HG03103 (cell line): ENCODE data around the gene TNIK.

Experiments used
- ATAC-seq: cut with Tn5 transposase; IDR thresholded peaks from one replicate; pipeline ENCODE4 v1.9.1; 2021; ENCODE audit warnings: low read depth; ENCODE audit not compliant: unreplicated experiment

The TNIK gene

DNA sequence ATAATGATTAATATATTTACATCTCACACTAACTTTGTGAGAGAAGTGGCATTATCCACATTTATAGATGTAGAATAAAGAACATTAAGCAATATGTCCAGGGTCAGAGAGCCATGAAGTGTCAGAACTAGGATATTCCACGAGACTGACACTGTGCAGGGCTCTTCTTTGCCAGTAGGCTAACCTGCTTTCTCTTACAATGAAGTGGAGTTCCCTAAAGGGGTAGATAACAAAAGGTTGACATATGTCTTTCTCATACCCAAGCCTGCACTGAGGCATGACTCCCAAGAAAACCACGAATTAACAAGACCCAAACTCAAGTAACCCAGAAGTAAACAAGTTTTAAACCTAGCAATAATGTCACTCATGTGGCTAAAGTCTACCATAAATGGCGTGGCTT lies 242.1 kb downstream of the TNIK start:
- ATAC-seq, result no peak

DNA sequence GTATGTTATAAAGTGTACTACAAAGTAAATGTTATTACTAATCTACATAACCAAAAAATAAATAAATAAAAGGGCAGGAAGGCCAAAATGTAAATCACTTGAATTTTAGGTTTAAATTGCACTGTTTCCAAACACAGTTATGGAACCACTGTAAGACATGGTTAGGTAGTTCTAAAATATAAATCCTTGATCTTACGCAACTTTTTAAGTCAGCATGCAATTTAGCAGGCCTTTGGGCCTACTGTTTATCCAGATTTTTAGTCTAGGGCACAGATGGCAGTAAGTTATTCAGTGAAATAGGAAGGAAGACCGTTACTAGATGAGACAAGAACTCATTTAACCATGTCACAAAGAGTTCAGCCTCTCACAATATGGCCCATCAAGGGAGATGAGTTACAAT lies 246.3 kb downstream of the TNIK start:
- ATAC-seq, result no peak

DNA sequence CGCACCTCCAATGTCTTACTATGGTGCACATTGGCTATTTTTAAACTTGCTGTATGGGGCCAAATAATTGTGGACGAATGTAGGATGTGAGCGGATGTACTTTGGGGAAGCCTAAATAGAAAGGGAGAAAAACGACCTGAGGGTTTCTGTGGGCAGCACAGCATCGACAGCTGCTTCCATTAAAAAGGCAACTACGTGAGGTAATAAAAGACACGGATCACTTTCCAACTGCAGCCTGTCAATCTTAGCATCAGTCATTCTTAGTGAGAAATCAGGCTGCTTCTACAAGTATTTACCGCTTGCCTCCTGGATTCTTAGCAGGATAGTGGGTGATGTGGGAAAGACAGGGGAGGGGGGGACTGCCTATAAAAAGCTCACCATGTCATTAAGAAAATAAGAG lies 247.0 kb downstream of the TNIK start:
- ATAC-seq, result no peak

DNA sequence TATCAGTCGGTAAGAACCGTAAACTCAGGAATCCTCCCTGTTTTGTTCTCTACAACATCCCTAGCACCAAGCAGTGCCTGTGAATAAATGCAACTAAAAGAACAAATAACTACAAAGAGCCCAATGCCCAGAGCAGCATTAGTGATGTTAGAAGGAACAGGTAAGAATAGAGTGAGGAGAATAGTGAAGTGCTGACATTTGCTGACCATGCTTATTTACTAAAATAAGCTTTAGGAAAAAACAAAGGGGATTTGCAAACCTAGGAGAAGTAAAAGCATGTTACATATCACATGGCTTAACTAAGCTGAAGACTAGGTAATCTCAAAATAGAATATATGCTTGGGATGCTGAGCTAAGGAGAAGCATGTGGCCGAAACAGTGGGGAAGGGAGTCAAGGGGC lies 247.6 kb downstream of the TNIK start:
- ATAC-seq, result no peak

DNA sequence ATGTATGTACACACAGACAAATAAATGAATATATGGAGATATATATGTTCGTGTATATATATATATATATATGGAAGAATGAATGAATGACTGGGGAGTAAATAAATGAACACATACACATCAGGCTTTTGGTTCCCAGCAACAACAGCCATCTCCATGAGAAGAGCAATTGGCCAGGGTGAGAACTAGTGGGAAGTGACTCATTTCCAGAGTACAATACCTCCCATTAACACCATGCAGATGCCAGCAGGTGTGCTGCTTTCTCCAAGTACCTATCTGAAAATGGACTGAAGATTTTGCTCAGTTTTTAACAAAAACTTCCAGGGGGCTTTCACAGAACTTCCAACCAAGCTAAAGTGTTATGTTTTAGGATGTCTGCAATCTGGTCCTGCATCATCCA lies 253.9 kb downstream of the TNIK start:
- no peak for ATAC-seq

DNA sequence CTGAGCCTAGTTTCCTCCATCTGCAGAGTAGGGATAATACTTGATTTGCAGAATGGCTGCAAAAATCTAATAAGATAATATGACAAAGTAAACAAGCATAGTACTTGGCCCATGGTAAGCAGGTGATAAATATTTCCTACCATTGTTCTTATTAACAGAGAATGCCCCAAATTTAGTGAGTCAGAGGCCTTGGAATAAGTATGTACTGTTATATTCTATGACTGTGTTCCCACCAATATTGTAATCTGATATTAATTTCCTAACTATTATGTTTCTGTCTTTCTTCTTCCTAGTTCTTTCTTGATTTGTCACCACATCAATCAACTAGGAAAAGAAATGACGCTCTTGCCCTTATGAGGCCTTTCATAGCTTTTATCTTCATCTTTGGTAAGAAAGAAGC lies 255.3 kb downstream of the TNIK start:
- ATAC-seq, result no peak

DNA sequence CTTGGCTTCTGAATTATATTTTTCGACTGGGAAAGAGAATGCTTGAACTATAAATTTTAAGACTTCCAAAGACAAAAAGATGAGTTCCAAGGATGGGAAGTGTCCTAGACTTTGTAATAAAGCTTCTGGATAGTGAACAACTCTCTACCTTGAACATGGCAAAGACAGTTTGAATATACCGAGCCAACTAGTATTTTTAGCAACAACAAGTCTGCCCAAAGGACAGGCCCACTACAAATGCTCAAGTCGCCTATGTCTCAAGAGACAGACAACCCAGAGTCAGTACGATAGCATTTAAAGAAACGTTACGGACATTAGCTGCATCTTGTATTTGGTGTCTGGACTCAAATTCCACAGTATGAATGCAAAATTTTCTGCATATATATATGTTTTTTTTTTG lies 258.4 kb downstream of the TNIK start:
- ATAC-seq, result no peak

DNA sequence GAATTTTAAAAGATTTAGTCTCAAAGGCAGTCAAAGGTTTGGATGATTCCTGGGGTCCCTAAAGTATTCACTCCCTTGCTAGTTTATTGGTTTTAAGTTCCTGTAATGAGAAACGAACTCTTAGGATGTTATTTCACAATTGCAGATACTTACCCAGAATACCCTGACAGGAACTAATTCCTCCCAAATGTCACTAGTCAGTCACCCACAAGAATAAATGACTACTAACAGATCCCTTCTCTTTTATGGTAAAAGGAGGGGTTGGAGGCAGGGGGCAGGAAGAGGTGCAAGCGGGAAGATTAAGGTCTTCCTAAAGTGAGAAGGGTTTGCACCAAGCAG lies 259.5 kb downstream of the TNIK start:
- no peak for ATAC-seq

DNA sequence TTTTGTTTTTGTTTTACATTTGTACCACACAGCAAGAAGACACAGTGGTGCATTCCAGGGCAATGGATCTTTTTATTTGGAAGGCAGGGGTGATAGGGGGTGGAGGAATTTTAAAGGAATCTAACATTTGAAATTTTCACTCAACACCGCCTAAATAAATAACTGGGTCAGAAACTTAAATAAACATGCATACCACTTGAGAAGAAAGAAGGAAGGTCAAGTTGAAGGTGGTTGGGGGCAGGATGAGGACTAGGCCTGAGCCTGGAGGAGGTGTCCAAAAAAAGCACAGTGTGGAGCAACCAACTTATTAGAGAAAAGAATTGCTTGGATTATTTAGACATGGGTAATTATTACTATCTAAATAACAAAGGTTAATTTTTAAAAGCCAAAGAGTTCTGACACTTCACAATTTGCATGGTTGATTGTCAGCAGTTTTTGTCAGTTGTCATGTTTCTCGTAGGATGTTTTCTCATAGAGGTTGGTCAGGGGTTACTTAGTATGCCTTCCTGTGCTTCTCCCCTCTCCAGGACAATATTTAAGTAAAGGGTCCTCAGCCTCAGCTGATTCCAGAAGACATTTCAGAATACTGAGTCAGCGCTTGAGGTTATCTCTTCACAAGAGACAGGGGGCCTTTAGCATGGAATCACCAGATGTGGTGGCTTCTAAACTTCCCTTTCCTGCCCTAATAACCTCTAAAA lies 260.0 kb downstream of the TNIK start:
- ATAC-seq, result no peak

DNA sequence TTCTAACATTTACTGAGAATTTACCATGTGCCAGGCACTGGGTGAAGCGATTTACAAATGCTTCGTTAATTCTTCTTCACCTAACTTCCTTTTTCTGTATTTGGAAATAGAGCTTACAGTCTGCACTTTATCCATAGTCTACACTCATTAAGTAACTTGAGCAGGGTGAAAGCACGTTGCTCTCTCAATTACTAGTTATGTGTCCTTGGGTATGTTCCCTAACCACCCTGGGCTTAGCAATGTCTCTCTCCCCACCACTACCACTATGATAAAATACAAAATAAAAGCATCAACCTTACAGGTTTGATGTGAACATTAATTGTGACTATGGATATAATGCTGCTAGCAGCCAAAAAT lies 260.8 kb downstream of the TNIK start:
- ATAC-seq, result no peak

DNA sequence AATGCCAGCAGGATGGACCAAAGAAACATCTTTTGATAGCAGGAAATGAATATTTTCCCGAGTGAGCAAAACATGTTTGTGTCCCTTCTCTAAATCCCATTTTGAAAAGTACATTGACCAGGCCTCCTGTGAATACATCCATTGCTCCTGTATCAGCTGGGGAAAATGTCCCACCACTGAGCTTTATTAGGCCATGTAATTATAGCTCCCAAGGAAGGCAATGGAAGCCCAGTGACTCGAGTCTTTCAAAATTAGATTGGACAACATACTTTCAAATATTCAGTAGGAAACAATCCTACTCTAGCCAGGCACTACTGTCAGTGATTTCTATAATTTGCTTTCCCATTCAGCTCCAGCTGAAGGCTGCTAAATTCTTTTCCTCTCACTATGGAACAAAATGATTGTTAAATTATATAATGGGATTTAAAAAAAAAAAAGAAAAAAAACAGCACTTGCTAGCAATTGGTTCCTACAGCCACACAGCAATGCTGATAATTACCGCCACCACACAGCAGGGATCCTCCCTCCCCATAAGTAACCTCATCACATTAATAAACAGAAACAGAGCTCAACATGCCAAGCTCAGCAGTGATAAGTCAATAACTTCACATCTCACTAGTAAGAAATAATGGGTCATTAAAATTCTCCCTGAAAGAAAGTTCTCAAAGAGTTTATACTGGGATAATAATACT lies 261.3 kb downstream of the TNIK start:
- no peak for ATAC-seq

DNA sequence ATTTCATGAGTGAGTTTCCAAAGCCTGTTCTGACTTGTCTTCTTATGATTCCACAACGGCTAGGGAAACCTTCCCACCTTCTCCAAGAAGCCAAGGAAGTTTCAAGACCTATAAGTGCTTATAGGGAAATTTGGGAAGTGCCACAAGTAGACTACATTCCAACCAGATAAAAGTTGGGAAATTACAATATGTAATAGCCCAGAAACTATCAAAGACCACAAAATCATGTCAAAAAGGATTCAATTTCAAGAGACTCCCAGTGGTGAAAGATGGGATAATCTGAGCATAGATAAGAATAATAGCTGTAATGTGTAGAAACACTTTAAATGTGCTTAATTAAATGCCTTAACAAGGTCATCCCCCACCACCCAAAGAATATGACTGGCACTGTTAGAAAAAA lies 264.5 kb downstream of the TNIK start:
- ATAC-seq, result no peak

DNA sequence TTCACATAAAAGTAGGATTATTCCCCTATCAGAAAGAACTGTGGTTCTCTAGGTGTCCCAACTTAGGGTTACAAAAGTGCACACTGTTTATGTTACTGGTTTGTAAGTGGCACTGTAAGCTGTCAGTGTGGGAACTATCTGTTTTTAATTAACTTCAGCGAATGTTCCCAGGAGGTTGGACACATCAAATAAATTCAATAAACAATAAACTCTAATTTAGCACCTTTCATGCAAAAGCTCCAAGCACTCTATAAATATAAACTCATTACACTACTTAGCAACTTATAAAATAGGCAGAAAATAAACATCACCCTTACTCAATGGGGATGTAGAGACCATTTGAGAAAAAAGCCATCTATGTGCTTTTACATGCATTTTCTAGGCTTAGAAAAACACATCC lies 265.2 kb downstream of the TNIK start:
- ATAC-seq, result no peak

DNA sequence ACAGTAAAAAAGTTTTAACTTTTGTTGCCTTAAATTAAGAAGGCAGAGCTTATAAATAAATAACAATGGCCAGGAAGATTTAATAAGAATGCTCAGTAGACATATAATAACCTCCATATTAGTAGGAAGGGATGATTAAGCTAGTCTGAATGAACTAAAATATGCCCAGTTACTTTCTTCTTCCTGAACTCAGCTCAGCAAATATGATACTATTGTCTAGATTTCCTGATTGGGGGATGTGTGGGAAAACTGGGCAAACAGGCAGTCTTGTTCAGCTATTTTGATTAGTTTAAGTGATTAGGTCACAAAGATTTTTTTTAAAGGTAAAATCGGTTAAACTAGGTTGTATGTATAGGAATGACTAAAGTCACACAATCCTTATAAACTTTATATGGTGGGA lies 266.5 kb downstream of the TNIK start:
- ATAC-seq, result no peak

DNA sequence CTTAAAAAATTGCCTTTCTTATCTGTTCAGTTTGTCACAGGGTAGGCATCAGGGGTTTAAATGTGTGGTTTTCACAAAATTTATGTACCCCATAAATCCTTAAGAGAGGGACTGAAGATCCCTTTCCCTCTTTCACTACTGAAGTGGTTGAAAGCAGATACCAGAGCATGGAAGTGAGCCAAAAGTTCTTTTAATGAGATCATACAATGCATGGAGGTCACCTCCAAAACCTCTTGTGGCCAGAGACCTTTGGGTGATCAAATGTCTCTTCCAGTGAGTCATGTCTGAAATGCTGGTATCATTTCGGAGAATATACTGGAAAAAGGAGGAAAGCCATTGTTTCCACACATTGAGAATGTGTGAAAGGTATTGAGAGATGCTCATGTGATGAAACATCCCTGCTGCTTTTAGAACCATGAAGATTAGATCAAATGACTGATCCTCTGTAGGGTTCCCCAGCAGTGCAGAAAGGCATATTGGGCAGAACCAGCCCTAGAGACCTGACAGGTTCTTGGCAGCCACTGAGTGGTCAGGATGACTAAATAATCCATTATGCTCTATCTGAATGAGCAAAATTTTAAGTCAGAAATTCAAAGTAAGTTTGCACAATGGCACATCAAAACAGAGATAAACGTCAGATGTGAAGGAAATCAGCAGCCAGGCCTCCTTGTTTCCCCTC lies 267.9 kb downstream of the TNIK start:
- no peak for ATAC-seq

DNA sequence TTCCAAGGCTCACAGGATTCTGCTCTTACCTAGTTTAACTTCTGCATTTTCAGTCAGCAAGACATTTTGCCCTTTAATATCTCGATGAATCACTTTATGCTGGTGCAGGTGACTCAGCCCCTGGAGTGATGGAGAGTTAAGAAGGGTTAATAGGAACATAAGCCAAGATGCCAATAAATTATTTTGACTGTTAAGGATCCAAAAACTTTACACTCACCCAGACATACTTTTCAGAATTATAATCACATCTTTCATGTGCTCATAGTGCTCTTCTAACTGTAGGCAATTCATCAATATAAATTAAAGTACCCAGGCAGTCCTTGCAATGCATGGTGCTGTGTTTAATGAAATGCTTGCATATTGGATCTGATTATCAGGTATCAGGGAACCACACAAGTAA lies 269.5 kb downstream of the TNIK start:
- no peak for ATAC-seq

DNA sequence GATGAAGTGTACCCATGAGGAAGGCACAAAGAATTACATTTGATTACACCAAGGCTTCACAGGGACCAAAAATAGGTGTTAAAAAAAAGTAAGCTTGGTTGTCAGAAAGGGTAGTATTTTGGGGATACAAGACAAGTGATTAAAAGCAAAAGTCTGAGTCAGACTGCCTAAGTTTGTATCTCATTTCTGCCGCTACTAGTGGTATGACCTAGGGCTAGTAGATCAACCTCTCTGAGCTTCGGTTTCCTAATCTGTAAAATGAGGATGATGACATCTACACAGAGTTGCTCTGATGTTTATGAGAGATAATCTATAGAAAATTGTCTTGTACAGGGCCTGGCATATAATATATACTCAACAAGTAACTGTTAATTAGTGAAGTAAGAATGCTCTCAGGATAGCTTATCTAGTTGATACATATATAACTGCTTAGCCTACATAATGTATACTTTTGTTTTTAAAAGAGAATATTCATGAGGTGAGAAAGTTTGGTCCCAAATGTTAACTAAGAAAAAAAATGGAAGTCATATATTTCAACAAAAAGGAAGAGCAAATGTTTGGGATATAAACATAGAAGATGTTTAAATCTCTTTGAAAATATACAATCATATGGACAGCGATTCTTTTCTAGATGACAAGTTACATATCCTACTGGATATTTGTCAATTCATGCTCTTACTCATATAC lies 270.7 kb downstream of the TNIK start:
- ATAC-seq, result no peak

DNA sequence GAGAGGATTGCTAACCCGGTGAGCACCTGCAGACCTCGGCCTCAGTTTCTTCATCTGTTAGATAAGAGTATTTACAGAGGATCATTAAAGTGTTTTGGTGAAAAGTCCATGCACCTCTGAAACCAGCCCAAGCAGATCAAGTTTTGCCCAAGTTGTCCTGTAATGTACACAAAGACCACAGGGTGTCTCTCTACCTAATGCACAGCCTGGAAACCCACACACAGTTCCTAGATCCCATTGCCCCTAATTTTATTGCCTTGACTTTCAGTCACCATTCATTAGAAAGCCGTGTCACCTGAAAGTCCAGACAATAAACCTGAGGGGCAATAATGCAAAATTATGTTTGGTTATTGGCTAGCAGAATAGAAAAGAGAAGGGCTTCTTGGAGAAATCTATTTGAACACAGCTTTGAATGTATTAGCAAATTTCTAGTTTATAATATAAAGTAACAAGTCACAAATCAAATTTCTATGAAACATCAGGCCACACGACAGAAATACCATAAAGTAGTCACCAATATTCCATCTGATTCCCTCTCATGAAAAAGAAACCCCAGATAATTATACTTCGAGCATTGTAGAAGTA lies 272.4 kb downstream of the TNIK start:
- ATAC-seq, result no peak

DNA sequence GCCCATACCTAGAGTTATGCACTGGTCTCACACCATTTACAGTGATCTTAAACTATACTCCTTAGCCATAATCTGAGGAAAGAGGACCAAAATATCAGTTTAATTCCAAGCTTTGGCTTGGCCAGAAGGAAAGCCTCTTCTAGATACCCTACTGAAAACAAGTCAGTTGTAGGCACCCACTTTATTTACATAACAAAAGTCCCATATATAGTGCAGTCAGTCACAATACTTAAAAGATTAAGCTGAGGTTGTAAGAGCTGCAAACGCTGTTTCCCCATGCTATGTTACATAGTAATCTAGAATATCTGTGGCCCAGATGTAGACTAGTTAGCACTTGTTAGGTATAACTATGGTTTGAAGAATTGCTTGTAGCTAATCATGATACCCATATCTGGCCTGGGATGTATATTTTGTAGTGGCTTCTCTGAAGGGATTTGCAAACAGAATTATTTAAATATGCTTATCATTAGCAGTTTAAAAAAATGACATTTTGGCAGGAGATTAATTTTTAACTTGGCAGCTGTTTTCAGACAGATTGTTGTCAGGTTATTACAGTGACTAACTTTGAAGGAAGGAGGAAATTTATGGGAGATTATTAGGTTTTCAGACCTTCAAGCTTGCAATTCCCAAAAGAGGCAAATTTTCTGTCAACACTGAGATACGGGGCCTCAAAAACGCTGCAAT lies 273.2 kb downstream of the TNIK start:
- ATAC-seq, result no peak

DNA sequence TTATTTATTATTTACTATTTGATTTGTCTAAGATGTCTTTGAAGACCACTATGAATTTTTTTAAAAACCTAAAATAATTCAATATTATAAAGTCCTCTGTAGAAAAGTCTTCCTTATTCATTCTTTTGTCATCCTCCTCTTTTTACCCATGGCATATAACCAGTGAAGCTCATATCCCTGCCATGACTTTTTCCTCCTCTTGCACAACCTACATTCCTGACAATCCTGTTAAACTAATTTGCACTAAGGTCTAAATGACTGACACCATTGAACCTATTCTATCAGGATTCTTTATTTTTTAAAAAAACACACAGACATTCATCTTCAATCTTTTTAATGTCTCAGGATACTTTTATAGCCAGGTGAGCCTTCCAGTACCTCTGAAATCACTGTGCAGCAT lies 273.8 kb downstream of the TNIK start:
- ATAC-seq, result no peak

DNA sequence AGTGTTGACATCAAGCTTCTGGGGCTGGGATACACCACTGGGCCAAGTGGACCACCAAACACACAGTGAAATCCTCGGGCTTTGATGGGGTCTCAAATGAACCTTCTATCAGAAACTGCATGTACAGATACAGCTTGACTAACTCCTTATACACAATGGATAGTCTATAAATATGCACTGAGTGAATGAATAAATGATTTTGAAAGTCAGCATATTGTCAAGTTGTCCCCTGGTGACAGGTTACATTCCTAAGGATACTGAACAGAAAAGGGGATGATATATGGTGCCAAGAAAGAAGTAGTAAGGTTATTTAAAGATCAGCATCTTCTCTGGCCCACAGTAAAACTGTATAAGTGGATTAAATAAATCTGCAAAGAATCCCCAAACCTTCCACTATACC lies 274.2 kb downstream of the TNIK start:
- ATAC-seq, result no peak
